ENCODE measurements around the gene DIS3L. TPM values are rescaled to one million over a fixed set of nuclear protein-coding genes. Genes with fewer than 3 reads are reported as not detected.

Gene DIS3L
- total and polyA plus RNA-seq, 2 of the 4 experiments (the other 2 are of a cell fraction) = 5.1 to 14.5 TPM

DNA sequence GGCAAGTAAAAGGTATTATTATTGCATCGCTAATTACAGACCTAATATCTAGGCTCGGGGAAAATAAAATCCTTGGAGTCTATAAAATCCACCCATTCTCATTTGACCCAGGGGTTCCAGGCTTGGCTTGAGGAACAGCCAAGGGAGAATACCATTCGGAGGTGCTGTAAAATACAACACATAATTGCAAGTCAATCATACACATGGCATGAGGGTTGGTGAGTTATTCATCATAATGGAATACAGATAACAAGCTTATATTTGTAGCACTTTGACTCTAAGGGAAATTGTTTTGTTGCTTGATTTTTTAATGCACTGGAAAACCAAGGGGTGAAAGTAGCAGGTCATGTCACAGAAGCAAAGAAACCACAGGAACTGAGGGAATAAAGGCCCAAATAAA is 16.8 kb upstream of the DIS3L start:
- TF ChIP-seq BHLHE40 (IDR thresholded peaks at IDR 0.05; ENCODE audit: low read depth, low read length) = no peak
- TF ChIP-seq, protein P1, sequence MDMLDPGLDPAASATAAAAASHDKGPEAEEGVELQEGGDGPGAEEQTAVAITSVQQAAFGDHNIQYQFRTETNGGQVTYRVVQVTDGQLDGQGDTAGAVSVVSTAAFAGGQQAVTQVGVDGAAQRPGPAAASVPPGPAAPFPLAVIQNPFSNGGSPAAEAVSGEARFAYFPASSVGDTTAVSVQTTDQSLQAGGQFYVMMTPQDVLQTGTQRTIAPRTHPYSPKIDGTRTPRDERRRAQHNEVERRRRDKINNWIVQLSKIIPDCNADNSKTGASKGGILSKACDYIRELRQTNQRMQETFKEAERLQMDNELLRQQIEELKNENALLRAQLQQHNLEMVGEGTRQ (IDR thresholded peaks at IDR 0.05; ENCODE audit: low read depth, low read length) = no peak
- TF ChIP-seq NFE2L2 (IDR thresholded peaks at IDR 0.05; ENCODE audit: low read depth, low read length) = no peak
- no peak for TF ChIP-seq MAFK (IDR thresholded peaks at IDR 0.05; ENCODE audit: low read depth, low read length)
- no peak for TF ChIP-seq POLR2A (IDR thresholded peaks at IDR 0.05; ENCODE audit: low read depth, low read length)
- no peak for TF ChIP-seq MAZ (IDR thresholded peaks at IDR 0.05; ENCODE audit: borderline replicate concordance, low read depth, low read length)
- dilution Hi-C loops (cut with HindIII; ENCODE audit: low sequenced_read_pairs, unreplicated experiment) = no loop called here
- no peak overlapping the region for H4K5ac ChIP-seq (ENCODE audit: low read depth, low read length)
- no peak overlapping the region for H2AK9ac ChIP-seq (replicated peaks; ENCODE audit: low read depth, low read length, poor library complexity)
- DNase-seq (no peak), ATAC-seq (ENCODE audit: low read depth) (no peak)
- no peaks in the 10 kb centered on the region for H3K79me1 ChIP-seq (ENCODE audit: low read depth in 1 of 2, low read length in 2 of 2)
- H4K20me1 ChIP-seq (ENCODE audit: insufficient read depth, low read length) = no peaks in the 10 kb centered on the region
- H3K27ac ChIP-seq (ENCODE audit: insufficient read depth, low read length) = no peak overlapping the region
- no peaks in the 10 kb centered on the region for H3K4me1 ChIP-seq (ENCODE audit: control insufficient read depth, insufficient read depth, low read length)
- H3K23ac ChIP-seq (ENCODE audit: low read depth, low read length) = no peak overlapping the region
- peaks cover 32% of the 10 kb centered on the region for H3K27me3 ChIP-seq (ENCODE audit: control insufficient read depth, insufficient read depth, low read length)
- no peak overlapping the region for H3K4ac ChIP-seq (ENCODE audit: low read depth, low read length)
- no peak overlapping the region for H3K9ac ChIP-seq (ENCODE audit: low read depth, low read length)
- H3K9me1 ChIP-seq (ENCODE audit: insufficient read depth, low read length) = no peaks in the 10 kb centered on the region
- no peak overlapping the region for H4K8ac ChIP-seq (ENCODE audit: low read depth in 2 of 2, low read length in 2 of 2)
- BruUV-seq (replicated peaks) = no TSS peak
- no peak overlapping the region for H2AFZ ChIP-seq (replicated peaks; ENCODE audit: low read length, poor library complexity)
- H3K14ac ChIP-seq (replicated peaks; ENCODE audit: low read depth, low read length) = no peak overlapping the region
- no peak overlapping the region for H2AK5ac ChIP-seq (ENCODE audit: low read depth, low read length)
- no peak overlapping the region for H3K18ac ChIP-seq (ENCODE audit: low read depth, low read length)
- H2BK15ac ChIP-seq (ENCODE audit: low read depth, low read length) = no peak overlapping the region
- no peak overlapping the region for H2BK5ac ChIP-seq (ENCODE audit: low read depth, low read length, poor library complexity, severe bottlenecking)
- H2BK20ac ChIP-seq (ENCODE audit: low read depth, low read length) = no peak overlapping the region
- no peaks in the 10 kb centered on the region for H3K36me3 ChIP-seq (ENCODE audit: control insufficient read depth, insufficient read depth, low read length)
- no peak overlapping the region for H2BK120ac ChIP-seq (ENCODE audit: low read depth, low read length)
- ChIA-PET CTCF (no interaction called here), POLR2A (ENCODE audit: unreplicated experiment) (no interaction called here)
- no peak overlapping the region for H4K91ac ChIP-seq (ENCODE audit: insufficient read depth, low read depth, low read length)
- no peak overlapping the region for H3K56ac ChIP-seq (ENCODE audit: extremely low read depth, insufficient read depth, low read length)
- intact Hi-C loops (cut with micrococcal nuclease) = no loop called here
- H3K4me3 ChIP-seq (ENCODE audit: insufficient read depth, low read depth, low read length) = no peak overlapping the region
- WGBS, 2 experiments (ENCODE audit: extremely low coverage in 2 of 2, insufficient read length in 1 of 2) = no CpG with 5 or more reads among the region's 3 CpGs
- in situ Hi-C loops (cut with MboI; ENCODE audit: low sequenced_read_pairs) = loop anchor here (25.0 kb wide), 1 partner anchor 664 kb away; the partner anchor contains the start of genes INTS14 and SLC24A1
- no peak overlapping the region for H3K4me2 ChIP-seq (ENCODE audit: low read depth, low read length)
- peaks cover 2% of the 10 kb centered on the region; the same call in 1 of the 2 replicates for H3K9me3 ChIP-seq (ENCODE audit: control insufficient read depth, insufficient read depth, low read length)

Data from IMR-90 (cell line).